Measurements from ENCODE around the gene CHCHD6.

DNA sequence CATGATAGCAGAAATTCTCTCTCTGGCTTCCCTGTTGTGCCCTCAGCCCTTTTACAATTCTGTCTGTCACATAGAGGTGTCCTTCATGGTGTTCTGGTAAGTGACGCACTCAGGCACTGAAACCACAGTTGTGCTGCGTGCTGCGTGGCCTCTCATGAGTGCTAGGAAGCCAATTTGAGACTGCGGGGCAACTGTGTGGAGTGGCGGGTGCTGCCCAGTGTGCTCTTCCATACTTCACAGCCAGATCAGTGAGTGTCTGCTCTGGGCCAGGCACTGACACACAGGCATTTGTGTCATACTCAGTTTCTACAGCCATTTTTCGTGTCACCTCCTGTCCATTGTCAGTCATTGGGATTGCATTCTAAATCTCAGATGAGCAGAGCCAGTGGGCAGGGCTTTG is 145.7 kb downstream of the CHCHD6 start:
- TF ChIP-seq CTCF (IDR thresholded peaks at IDR 0.05): no peak
- TF ChIP-seq POLR2A (IDR thresholded peaks at IDR 0.05): no peak
